ENCODE results near the gene RSBN1L. TPM values are rescaled to one million over a fixed set of nuclear protein-coding genes. Genes with fewer than 3 reads are reported as not detected.

RSBN1L gene
- total RNA-seq, 1 donor from 2014 or later: 7.8 TPM

- H3K27ac ChIP-seq (replicated peaks): no peak overlapping the region
- peaks cover 16% of the 10 kb centered on the region for H3K4me1 ChIP-seq
- no peaks in the 10 kb centered on the region for H3K9me3 ChIP-seq (replicated peaks)
- no peaks in the 10 kb centered on the region for H3K36me3 ChIP-seq
- TF ChIP-seq, protein P1, sequence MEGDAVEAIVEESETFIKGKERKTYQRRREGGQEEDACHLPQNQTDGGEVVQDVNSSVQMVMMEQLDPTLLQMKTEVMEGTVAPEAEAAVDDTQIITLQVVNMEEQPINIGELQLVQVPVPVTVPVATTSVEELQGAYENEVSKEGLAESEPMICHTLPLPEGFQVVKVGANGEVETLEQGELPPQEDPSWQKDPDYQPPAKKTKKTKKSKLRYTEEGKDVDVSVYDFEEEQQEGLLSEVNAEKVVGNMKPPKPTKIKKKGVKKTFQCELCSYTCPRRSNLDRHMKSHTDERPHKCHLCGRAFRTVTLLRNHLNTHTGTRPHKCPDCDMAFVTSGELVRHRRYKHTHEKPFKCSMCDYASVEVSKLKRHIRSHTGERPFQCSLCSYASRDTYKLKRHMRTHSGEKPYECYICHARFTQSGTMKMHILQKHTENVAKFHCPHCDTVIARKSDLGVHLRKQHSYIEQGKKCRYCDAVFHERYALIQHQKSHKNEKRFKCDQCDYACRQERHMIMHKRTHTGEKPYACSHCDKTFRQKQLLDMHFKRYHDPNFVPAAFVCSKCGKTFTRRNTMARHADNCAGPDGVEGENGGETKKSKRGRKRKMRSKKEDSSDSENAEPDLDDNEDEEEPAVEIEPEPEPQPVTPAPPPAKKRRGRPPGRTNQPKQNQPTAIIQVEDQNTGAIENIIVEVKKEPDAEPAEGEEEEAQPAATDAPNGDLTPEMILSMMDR (IDR thresholded peaks at IDR 0.05; ENCODE audit: borderline replicate concordance): no peak
- no peaks in the 10 kb centered on the region for H3K27me3 ChIP-seq (ENCODE audit: low read depth)
- DNase-seq: no peak
- H3K4me3 ChIP-seq: no peak overlapping the region
- intact Hi-C loops (cut with micrococcal nuclease): no loop called here
Observed at GRCh38 chr7:77788327-77788902, 92.2 kb downstream of the RSBN1L start.

DNA sequence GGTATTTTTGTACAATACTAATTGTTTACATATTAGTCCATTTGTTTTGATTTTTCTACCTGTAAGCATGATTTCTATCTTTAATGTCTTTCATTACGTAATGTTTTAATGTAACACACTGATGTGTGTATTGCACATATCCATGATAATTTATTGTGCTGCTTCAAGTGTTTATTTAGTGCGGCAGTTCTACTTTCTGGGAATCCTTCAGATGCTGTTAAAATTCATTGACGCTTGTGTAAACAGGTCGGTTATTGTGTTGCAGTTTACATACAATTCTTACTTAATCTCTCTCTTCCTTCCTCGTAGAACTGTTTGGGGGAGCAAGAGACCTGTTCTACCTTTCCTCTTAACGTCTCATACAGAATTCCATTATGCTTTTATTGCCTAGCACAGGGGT, 95.1 kb downstream of the RSBN1L start:
- Histone ChIP-seq H3K4me1 (peaks cover 24% of the 10 kb centered on the region), H3K27me3 (ENCODE audit: low read depth) (no peaks in the 10 kb centered on the region), H3K36me3 (peaks cover 15% of the 10 kb centered on the region), H3K9me3 (replicated peaks) (no peaks in the 10 kb centered on the region), H3K4me3 (no peak overlapping the region), H3K27ac (replicated peaks) (no peak overlapping the region)
- no peak for DNase-seq
- intact Hi-C loops (cut with micrococcal nuclease): no loop called here
- TF ChIP-seq, protein P1 (IDR thresholded peaks at IDR 0.05; ENCODE audit: borderline replicate concordance): no peak

GRCh38 chr7:77791956-77792355, 95.7 kb downstream of the RSBN1L start:
- no peaks in the 10 kb centered on the region for H3K27me3 ChIP-seq (ENCODE audit: low read depth)
- H3K27ac ChIP-seq (replicated peaks): no peak overlapping the region
- peaks cover 15% of the 10 kb centered on the region for H3K36me3 ChIP-seq
- TF ChIP-seq, protein P1 (IDR thresholded peaks at IDR 0.05; ENCODE audit: borderline replicate concordance): no peak
- peaks cover 31% of the 10 kb centered on the region for H3K4me1 ChIP-seq
- intact Hi-C loops (cut with micrococcal nuclease): no loop called here
- H3K9me3 ChIP-seq (replicated peaks): no peaks in the 10 kb centered on the region
- DNase-seq: no peak
- no peak overlapping the region for H3K4me3 ChIP-seq

DNA sequence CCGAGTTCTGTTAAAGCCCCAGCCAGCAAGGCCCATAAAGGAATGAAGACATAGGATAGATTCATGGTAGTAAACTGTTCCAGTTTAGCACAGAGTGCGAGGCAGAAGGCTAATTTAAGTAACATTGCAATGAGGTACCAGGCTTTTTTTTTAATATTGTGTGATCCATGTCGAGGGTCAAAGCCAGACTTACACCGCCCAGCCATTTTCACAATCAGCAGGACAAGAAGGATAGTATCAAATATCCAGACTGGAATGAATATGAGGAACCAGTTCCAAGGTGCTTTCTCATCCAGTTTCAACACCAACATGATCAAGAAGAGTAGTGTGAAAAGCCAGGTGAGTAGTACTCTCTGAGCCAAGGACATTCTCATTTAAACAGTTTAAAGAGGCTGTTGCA, 97.7 kb downstream of the RSBN1L start:
- H3K9me3 ChIP-seq (replicated peaks): no peaks in the 10 kb centered on the region
- H3K27me3 ChIP-seq (ENCODE audit: low read depth): no peaks in the 10 kb centered on the region
- peaks cover 15% of the 10 kb centered on the region for H3K36me3 ChIP-seq
- intact Hi-C loops (cut with micrococcal nuclease): no loop called here
- no peak for DNase-seq
- no peak overlapping the region for H3K4me3 ChIP-seq
- H3K4me1 ChIP-seq: peaks cover 47% of the 10 kb centered on the region
- TF ChIP-seq, protein P1 (IDR thresholded peaks at IDR 0.05; ENCODE audit: borderline replicate concordance): no peak
- peak overlapping the region; percentile 17 for H3K27ac ChIP-seq (replicated peaks)

DNA sequence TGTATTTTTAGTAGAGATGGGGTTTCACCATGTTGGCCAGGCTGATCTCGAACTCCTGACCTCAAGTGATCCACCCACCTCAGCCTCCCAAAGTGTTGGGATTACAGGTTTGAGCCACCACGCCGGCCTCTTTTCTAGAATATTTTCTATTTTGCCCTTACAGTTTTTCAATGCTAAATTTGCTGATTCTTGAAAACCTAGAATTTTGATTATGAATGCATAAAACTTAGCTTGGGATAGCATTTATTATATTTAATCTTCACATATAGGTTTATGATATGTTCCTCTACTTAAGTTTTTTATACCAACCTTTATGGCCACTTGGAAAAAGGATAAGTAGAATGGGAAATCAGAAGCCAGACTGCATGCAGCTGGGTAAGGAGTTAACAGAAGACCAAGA, 99.8 kb downstream of the RSBN1L start:
- no peaks in the 10 kb centered on the region for H3K27me3 ChIP-seq (ENCODE audit: low read depth)
- no peaks in the 10 kb centered on the region for H3K9me3 ChIP-seq (replicated peaks)
- peaks cover 15% of the 10 kb centered on the region for H3K36me3 ChIP-seq
- H3K4me1 ChIP-seq: peaks cover 62% of the 10 kb centered on the region
- TF ChIP-seq, protein P1 (IDR thresholded peaks at IDR 0.05; ENCODE audit: borderline replicate concordance): no peak
- intact Hi-C loops (cut with micrococcal nuclease): no loop called here
- DNase-seq: no peak
- no peak overlapping the region for H3K27ac ChIP-seq (replicated peaks)
- no peak overlapping the region for H3K4me3 ChIP-seq
